Panc1 (cell line): ENCODE results near the gene ERAL1.

Experiments
- CTCF ChIP-seq: fragments of 450-650 bp; IDR thresholded peaks from 2 replicates; pipeline ENCODE4 v1.5.1; 2017; ENCODE audit warnings: mild to moderate bottlenecking
- POLR2AphosphoS5 ChIP-seq: IDR thresholded peaks from 2 replicates; pipeline ENCODE4 v1.6.1; 2012; ENCODE audit warnings: mild to moderate bottlenecking, low read depth, low read length, moderate library complexity
- REST ChIP-seq, 2 experiments: IDR thresholded peaks; 2 replicates each; pipeline ENCODE4 v1.6.1; 2011 to 2012; ENCODE audit warnings: low read depth in 2 of 2, control low read depth in 1 of 2, low read length in 1 of 2, mild to moderate bottlenecking in 1 of 2, moderate library complexity in 1 of 2; ENCODE audit not compliant: insufficient read depth in 1 of 2
- SIN3A ChIP-seq: IDR thresholded peaks from 2 replicates; pipeline ENCODE4 v1.6.1; 2012; ENCODE audit warnings: low read depth, mild to moderate bottlenecking, low read length, moderate library complexity, borderline replicate concordance; ENCODE audit not compliant: insufficient read depth
- TCF7L2 ChIP-seq: IDR thresholded peaks from 2 replicates; pipeline ENCODE4 v1.6.1; 2011; ENCODE audit warnings: mild to moderate bottlenecking, low read depth, low read length, inconsistent platforms

GRCh38 chr17:28860363-28860808, 5.6 kb downstream of the ERAL1 start:
- TF ChIP-seq POLR2AphosphoS5 (no peak), REST (IDR thresholded peaks at IDR 0.05; ENCODE audit: insufficient read depth in 1 of 2, low read depth in 2 of 2, low read length in 1 of 2) (no peak), CTCF (no peak), SIN3A (no peak), TCF7L2 (no peak)
